Neuron (in vitro differentiated cells): Measurements from ENCODE around the gene PDCL3.

Experiments used
- H2AFZ ChIP-seq: one replicate; pipeline ENCODE4 v1.6.1; 2013; ENCODE audit warnings: low read depth, mild to moderate bottlenecking, inconsistent platforms, low read length, moderate library complexity
- H3K27me3 ChIP-seq: one replicate; pipeline ENCODE4 v1.6.1; 2013; ENCODE audit warnings: low read length; ENCODE audit not compliant: insufficient read depth
- H3K36me3 ChIP-seq: one replicate; pipeline ENCODE4 v1.6.1; 2013; ENCODE audit warnings: low read length; ENCODE audit not compliant: insufficient read depth
- H3K4me1 ChIP-seq: one replicate; pipeline ENCODE4 v1.6.1; 2013; ENCODE audit warnings: low read length; ENCODE audit not compliant: insufficient read depth
- H3K4me3 ChIP-seq: 2 replicates; pipeline ENCODE4 v1.5.1; 2013; ENCODE audit warnings: mild to moderate bottlenecking, low read length, moderate library complexity
- H3K9me3 ChIP-seq: one replicate; pipeline ENCODE4 v1.6.1; 2013; ENCODE audit warnings: low read length

The PDCL3 gene

DNA sequence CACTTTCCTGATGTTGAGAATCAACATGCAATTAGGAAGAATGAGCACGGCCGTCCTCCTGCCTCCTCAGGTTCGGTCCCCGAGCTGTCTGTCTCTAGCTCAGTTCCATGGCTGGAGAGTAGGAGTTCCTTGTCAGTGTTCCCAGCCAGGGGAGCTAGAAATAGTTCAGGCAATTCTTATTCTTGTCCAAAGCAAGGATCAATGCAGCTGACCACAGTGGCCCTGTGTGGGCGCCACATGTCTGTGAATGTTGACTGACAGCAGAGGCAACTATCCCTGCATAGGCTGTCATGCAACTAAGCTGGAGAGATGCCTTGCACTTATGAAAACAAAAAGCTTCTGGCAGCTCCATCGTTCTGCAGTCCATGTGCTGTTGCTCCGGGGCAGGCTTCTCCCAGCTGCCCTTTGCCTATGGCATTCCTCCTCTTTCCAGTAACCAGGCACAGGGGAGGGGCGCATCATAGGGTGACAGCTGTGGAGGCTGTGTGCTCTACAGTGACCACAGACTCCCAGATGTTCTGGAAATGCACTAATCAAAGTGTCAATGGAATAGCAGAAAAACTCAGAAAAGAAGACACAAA lies 58.7 kb downstream of the PDCL3 start:
- Histone ChIP-seq H3K27me3 (peaks cover 2% of the 10 kb centered on the region), H3K9me3 (no peaks in the 10 kb centered on the region), H3K36me3 (no peaks in the 10 kb centered on the region), H2AFZ (no peak overlapping the region), H3K4me3 (no peak overlapping the region), H3K4me1 (no peaks in the 10 kb centered on the region)

DNA sequence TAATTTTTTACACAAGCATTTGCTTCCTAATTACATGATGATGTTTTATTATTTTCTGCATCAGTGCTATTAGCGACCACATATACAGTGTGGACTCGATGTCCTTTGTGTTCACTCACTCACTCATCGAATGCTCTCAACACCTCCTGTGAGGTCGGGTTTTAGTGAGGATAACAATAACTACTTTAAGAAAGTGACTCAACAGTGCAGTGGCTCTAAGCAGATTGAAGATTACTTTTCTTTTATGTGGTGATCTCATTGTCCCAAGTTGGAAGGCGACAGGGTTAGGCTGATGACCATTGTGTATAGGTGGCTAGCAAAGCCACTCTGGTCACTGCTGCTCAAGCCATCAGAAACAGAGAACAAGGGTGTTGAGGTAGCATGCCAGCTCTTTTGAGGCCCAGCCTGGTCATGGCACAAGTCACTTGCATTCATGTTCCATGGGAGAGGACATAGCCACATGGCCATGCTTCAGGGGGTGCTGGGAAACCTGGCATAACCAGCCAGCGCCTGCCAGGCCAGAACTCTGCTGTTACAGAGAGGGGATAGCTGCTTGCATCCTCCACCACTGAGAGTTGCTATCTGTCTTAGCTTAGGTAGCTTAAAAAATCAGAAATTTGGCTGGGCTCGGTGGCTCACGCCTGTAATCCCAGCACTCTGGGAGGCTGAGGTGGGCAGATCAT lies 60.4 kb downstream of the PDCL3 start:
- peaks cover 16% of the 10 kb centered on the region for H3K27me3 ChIP-seq
- no peak overlapping the region for H2AFZ ChIP-seq
- H3K36me3 ChIP-seq = no peaks in the 10 kb centered on the region
- H3K9me3 ChIP-seq = no peaks in the 10 kb centered on the region
- no peaks in the 10 kb centered on the region for H3K4me1 ChIP-seq
- no peak overlapping the region for H3K4me3 ChIP-seq

DNA sequence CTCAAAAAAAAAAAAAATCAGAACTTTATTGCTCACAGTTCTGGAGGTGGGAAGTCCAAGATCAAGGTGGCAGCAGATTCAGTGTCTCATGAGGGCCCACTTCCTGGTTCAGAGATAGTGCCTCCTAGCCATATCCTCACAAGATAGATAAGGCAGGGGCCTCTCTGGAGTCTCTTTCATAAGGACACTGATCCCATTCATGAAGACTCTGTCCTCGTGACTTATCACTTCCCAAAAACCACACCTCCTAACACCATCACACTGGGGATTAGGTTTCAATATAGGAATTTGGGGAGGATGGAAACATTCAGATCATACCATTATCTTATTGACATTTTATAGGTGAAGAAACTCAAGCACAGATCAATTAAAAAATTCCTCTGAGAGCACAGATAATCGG lies 61.1 kb downstream of the PDCL3 start:
- Histone ChIP-seq H3K4me1 (no peaks in the 10 kb centered on the region), H3K27me3 (peaks cover 23% of the 10 kb centered on the region), H2AFZ (no peak overlapping the region), H3K9me3 (no peaks in the 10 kb centered on the region), H3K4me3 (no peak overlapping the region), H3K36me3 (no peaks in the 10 kb centered on the region)

DNA sequence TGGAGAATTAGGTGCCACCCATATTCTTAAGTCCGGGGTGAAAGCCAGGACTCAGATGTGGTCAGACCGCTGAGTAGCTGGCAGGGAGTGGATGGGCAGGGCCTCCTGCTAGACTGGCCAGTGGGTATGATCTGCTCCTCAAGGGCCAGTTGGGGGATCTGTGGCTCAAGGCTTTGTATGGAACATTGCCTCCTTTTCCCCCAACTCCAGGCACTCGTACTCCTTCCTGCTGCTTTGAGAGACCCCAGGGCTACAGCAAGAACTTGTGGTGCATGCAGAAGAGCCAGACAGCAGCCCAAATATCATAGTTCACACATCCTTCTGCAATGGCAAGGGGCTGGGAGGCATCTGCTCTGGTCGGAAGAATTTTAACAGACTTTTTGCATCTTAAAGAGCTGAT lies 61.7 kb downstream of the PDCL3 start:
- no peaks in the 10 kb centered on the region for H3K4me1 ChIP-seq
- H3K36me3 ChIP-seq = no peaks in the 10 kb centered on the region
- peaks cover 27% of the 10 kb centered on the region for H3K27me3 ChIP-seq
- H2AFZ ChIP-seq = no peak overlapping the region
- H3K4me3 ChIP-seq = no peak overlapping the region
- no peaks in the 10 kb centered on the region for H3K9me3 ChIP-seq

DNA sequence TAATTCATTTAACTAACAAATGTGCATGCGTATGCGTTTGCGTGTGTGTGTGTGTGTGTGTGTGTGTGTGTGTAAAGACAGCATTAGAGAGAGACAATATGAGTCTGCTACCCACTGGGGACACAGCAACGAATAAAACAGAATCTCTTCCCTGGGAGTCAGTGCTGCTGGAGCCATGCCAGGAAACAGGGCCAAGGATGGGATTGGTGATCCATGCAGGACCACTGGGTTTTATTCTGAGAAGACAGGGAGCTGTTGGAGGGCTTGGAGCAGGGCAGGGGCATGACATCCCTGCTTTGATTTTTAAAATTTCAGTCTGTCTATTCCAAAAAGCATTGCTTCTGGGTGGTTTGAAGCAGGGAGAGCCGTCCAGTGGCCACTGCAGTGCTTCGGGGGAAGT lies 62.9 kb downstream of the PDCL3 start:
- H3K36me3 ChIP-seq = no peaks in the 10 kb centered on the region
- H3K4me1 ChIP-seq = no peaks in the 10 kb centered on the region
- peaks cover 30% of the 10 kb centered on the region for H3K27me3 ChIP-seq
- no peak overlapping the region for H3K4me3 ChIP-seq
- H2AFZ ChIP-seq = no peak overlapping the region
- H3K9me3 ChIP-seq = no peaks in the 10 kb centered on the region
